Measurements from ENCODE around the gene PHACTR4. TPM values are rescaled to one million over a fixed set of nuclear protein-coding genes. Genes with fewer than 3 reads are reported as not detected.
"Not testable (repeated sequence)": the region's sequence is repeated elsewhere in the genome, so short reads cannot be mapped to it uniquely, and the experiment has no call there.

PHACTR4 gene
- total RNA-seq, 4 donors from 2014 or later, result 20.3 to 32.2 (median 27.0) TPM

DNA sequence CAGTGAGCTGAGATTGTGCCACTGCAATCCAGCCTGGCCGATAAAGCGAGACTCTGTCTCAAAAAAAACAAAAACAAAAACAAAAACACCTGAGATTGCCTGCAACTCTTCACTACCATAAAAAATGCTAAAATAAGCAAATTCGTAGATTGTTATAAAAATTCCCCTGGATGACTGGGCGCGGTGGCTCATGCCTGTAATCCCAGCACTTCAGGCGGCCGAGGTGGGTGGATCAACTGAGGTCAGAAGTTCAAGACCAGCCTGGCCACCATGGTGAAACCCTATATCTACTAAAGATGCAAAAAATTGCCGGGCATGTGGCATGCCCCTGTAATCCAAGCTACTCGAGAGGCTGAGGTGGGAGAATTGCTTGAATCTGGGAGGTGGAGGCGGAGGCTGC, 30.0 kb upstream of the PHACTR4 start:
- TF ChIP-seq EP300 (IDR thresholded peaks at IDR 0.05) (no peak), POLR2A (IDR thresholded peaks at IDR 0.05) (no peak), POLR2AphosphoS5 (IDR thresholded peaks at IDR 0.05) (no peak)
- TF ChIP-seq, protein P1, sequence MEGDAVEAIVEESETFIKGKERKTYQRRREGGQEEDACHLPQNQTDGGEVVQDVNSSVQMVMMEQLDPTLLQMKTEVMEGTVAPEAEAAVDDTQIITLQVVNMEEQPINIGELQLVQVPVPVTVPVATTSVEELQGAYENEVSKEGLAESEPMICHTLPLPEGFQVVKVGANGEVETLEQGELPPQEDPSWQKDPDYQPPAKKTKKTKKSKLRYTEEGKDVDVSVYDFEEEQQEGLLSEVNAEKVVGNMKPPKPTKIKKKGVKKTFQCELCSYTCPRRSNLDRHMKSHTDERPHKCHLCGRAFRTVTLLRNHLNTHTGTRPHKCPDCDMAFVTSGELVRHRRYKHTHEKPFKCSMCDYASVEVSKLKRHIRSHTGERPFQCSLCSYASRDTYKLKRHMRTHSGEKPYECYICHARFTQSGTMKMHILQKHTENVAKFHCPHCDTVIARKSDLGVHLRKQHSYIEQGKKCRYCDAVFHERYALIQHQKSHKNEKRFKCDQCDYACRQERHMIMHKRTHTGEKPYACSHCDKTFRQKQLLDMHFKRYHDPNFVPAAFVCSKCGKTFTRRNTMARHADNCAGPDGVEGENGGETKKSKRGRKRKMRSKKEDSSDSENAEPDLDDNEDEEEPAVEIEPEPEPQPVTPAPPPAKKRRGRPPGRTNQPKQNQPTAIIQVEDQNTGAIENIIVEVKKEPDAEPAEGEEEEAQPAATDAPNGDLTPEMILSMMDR (IDR thresholded peaks at IDR 0.05), result no peak
- Histone ChIP-seq H3K27ac (no peak overlapping the region), H3K9me3 (no peaks in the 10 kb centered on the region), H3K4me1 (no peaks in the 10 kb centered on the region), H3K4me3 (no peak overlapping the region), H3K27me3 (no peaks in the 10 kb centered on the region), H3K36me3 (peaks cover 0 to 27% of the 10 kb centered on the region in 2 donors)
- no peak for ATAC-seq
- WGBS, 2 donors (ENCODE audit: low coverage in 1 of 2), result 85 to 86% methylated on average over 5 to 10 of the region's 10 CpGs

DNA sequence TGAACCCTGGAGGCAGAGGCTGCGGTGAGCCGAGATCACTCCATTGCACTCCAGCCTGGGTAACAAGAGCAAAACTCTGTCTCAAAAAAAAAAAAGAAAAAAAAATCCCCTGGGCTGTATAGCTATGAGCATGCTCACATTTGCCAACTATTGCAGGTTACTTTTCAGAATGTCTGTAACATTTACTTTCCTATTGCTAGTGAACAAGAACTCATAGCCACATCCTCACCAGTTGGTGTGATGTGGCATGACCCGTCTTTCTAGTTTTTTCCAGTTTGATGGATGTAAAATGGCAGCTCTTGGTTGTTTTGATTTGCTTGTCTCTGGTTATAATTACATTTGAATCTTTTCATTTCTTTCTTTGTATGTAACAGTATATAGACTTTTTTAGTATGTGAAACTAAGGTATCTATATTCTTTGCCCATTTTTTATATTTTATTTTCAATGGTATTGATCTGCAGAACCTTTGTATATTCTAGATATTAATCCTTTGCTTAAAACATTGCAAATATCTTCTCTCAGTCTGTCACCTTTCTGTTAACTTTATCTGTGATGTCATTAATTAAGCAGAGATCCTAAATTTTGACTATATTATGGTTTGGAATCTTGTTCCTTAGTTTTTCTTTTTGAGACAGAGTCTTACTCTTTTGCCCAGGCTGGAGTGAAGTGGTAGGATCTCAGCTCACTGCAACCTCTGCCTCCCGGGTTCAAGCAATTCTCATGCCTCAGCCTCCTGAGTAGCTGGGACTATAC, 29.1 kb upstream of the PHACTR4 start:
- WGBS, 2 donors (ENCODE audit: low coverage in 1 of 2), result 67 to 79% methylated on average over 1 to 4 of the region's 4 CpGs
- no peaks in the 10 kb centered on the region for H3K4me1 ChIP-seq
- H3K27me3 ChIP-seq, result no peaks in the 10 kb centered on the region
- no peak overlapping the region for H3K27ac ChIP-seq
- TF ChIP-seq POLR2AphosphoS5 (IDR thresholded peaks at IDR 0.05) (no peak), EP300 (IDR thresholded peaks at IDR 0.05) (no peak), POLR2A (IDR thresholded peaks at IDR 0.05) (no peak)
- TF ChIP-seq, protein P1 (IDR thresholded peaks at IDR 0.05), result no peak
- no peak overlapping the region for H3K4me3 ChIP-seq
- H3K36me3 ChIP-seq, result peaks cover 0 to 18% of the 10 kb centered on the region in 2 donors
- no peak for ATAC-seq
- H3K9me3 ChIP-seq, result no peaks in the 10 kb centered on the region

DNA sequence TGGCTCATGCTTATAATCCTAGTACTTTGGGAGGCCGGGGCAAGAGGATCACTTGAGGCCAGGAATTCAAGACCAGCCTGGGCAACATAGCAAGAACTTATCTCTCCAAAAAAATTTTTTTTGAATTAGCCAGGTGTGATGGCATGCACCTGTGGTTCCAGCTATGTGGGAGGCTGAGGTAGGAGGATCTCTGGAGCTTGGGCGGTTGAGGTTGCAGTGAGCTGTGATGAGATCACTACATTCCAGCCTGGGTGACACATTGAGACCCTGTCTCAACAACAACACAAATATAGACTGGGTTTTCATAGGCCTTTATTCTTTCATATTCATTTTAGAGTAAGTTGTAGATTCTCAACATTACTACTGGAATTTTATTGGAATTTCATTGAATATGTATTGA, 27.9 kb upstream of the PHACTR4 start:
- no peak for TF ChIP-seq EP300 (IDR thresholded peaks at IDR 0.05)
- TF ChIP-seq POLR2AphosphoS5 (IDR thresholded peaks at IDR 0.05), result no peak
- no peak for TF ChIP-seq POLR2A (IDR thresholded peaks at IDR 0.05)
- TF ChIP-seq, protein P1 (IDR thresholded peaks at IDR 0.05), result no peak
- Histone ChIP-seq H3K27ac (no peak overlapping the region), H3K27me3 (no peaks in the 10 kb centered on the region), H3K9me3 (no peaks in the 10 kb centered on the region), H3K36me3 (peaks cover 0 to 7% of the 10 kb centered on the region in 2 donors), H3K4me1 (no peaks in the 10 kb centered on the region), H3K4me3 (no peak overlapping the region)
- ATAC-seq, result no peak
- WGBS, 2 donors (ENCODE audit: low coverage in 1 of 2), result 95 to 100% methylated on average over 1 to 2 of the region's 2 CpGs

DNA sequence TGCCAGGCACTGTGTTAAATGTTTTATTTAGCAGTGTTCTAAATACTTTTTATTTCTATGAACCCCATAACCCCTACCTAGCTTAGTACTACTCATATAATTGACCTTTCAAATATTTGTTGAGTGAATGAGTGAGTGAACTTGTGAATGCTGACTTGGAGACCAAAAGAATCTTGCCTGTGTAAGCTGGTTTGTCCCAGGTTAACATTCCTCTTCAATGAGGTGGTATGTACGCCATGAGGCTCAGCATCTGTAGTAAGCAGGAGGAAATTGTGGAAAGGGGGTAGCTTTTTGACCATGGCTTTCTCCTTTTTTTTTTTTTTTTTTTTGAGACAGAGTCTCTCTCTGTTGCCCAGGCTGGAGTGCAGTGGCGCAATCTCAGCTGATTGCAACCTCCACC, 26.1 kb upstream of the PHACTR4 start:
- TF ChIP-seq POLR2A (IDR thresholded peaks at IDR 0.05) (no peak), POLR2AphosphoS5 (IDR thresholded peaks at IDR 0.05) (no peak), EP300 (IDR thresholded peaks at IDR 0.05) (no peak)
- TF ChIP-seq, protein P1 (IDR thresholded peaks at IDR 0.05), result no peak
- 89 to 95% methylated on average over 2 of the region's 2 CpGs for WGBS, 2 donors (ENCODE audit: low coverage in 1 of 2)
- ATAC-seq, result no peak
- H3K27me3 ChIP-seq, result no peaks in the 10 kb centered on the region
- H3K27ac ChIP-seq, result no peak overlapping the region
- no peaks in the 10 kb centered on the region for H3K36me3 ChIP-seq
- no peaks in the 10 kb centered on the region for H3K4me1 ChIP-seq
- no peak overlapping the region for H3K4me3 ChIP-seq
- H3K9me3 ChIP-seq, result no peaks in the 10 kb centered on the region

DNA sequence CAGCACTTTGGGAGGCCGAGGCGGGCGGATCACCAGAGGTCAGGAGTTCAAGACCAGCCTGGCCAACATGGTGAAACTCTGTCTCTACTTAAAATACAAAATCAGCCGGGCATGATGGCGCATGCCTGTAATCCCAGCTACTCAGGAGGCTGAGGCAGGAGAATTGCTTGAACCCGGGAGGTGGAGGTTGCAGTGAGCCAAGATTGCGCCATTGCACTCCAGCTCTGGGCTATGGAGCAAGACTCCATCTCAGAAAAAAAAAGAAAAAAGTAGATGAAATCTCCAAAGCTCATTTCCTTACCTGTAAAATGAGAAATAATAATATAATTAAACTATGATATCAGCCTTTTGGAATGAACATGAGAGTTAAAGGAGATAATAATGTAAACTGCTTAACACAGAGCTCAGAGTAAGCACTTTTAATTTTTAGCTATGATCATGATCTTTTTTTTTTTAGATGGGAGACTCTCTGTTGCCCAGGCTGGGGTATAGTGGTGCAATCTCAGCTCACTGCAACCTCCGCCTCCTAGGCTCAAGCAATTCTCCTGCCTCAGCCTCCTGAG, 16.2 kb upstream of the PHACTR4 start:
- H3K27ac ChIP-seq, H3K36me3 ChIP-seq, ATAC-seq, H3K4me3 ChIP-seq, H3K4me1 ChIP-seq, H3K9me3 ChIP-seq, H3K27me3 ChIP-seq: not testable (repeated sequence)
- 84 to 85% methylated on average over 1 to 2 of the region's 8 CpGs for WGBS, 2 donors (ENCODE audit: low coverage in 1 of 2)

Data from gastroesophageal sphincter (tissue), 4 donors.